Measurements from ENCODE around the gene CLDN25. TPM values are rescaled to one million over a fixed set of nuclear protein-coding genes. Genes with fewer than 3 reads are reported as not detected.

The CLDN25 gene
- total RNA-seq, 2 donors from 2014 or later: not detected

DNA sequence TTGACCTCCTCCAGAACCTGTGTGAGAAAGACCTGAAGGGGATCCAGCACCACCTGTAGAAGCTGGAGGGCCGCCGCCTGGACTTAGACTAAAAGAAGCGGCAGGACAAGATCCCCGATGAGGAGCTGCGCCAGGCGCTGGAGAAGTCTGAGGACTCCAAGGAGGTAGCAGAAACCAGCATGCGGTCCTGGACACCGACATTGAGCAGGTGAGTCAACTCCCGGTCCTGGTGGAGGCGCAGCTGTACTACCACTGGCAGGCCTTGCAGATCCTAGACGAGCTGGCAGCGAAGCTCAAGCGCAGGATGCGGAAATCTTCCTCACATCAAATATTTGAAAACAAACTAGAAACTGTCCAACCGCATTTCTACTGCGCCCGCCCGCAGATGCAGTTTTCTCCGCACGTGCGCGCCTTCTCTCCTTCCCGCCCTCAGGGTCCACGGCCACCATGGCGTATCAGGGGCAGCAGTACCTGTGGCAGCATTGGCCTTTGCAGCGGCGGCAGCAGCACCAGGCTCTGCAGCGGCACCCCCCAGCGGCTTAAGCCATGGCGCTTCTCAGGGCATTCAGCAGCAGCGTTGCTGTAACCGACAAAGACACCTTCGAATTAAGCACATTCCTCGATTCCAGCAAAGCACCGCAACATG, 10.2 kb downstream of the CLDN25 start:
- H3K27me3 ChIP-seq (replicated peaks; ENCODE audit: insufficient read depth): no peaks in the 10 kb centered on the region
- no peaks in the 10 kb centered on the region for H3K4me1 ChIP-seq (replicated peaks)
- H3K9me3 ChIP-seq: no peaks in the 10 kb centered on the region
- H3K4me3 ChIP-seq: no peak overlapping the region
- no peak for TF ChIP-seq POLR2A (IDR thresholded peaks at IDR 0.05)
- TF ChIP-seq, protein P1, sequence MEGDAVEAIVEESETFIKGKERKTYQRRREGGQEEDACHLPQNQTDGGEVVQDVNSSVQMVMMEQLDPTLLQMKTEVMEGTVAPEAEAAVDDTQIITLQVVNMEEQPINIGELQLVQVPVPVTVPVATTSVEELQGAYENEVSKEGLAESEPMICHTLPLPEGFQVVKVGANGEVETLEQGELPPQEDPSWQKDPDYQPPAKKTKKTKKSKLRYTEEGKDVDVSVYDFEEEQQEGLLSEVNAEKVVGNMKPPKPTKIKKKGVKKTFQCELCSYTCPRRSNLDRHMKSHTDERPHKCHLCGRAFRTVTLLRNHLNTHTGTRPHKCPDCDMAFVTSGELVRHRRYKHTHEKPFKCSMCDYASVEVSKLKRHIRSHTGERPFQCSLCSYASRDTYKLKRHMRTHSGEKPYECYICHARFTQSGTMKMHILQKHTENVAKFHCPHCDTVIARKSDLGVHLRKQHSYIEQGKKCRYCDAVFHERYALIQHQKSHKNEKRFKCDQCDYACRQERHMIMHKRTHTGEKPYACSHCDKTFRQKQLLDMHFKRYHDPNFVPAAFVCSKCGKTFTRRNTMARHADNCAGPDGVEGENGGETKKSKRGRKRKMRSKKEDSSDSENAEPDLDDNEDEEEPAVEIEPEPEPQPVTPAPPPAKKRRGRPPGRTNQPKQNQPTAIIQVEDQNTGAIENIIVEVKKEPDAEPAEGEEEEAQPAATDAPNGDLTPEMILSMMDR (IDR thresholded peaks at IDR 0.05): no peak
- no peak for TF ChIP-seq POLR2AphosphoS5 (IDR thresholded peaks at IDR 0.05)
- 76% methylated on average over 33 of the region's 35 CpGs for WGBS
- intact Hi-C loops (cut with DNase I): no loop called here
- DNase-seq (ENCODE audit: low spot score): no peak
- H3K27ac ChIP-seq: no peak overlapping the region
- H3K36me3 ChIP-seq: no peaks in the 10 kb centered on the region

- 69% methylated on average over 3 of the region's 3 CpGs for WGBS
- intact Hi-C loops (cut with DNase I): no loop called here
- peak; percentile 66 for DNase-seq (ENCODE audit: low spot score)
Measured at GRCh38 chr11:113796663-113797259, 17.2 kb downstream of the CLDN25 start.

GRCh38 chr11:113802621-113803020, 23.0 kb downstream of the CLDN25 start:
- no peaks in the 10 kb centered on the region for H3K4me1 ChIP-seq (replicated peaks)
- H3K27me3 ChIP-seq (replicated peaks; ENCODE audit: insufficient read depth): no peaks in the 10 kb centered on the region
- no peak overlapping the region for H3K4me3 ChIP-seq
- H3K27ac ChIP-seq: no peak overlapping the region
- peaks cover 3 to 5% of the 10 kb centered on the region in 2 donors for H3K36me3 ChIP-seq
- no peak for DNase-seq (ENCODE audit: low spot score)
- intact Hi-C loops (cut with DNase I): no loop called here
- no peaks in the 10 kb centered on the region for H3K9me3 ChIP-seq
- TF ChIP-seq POLR2A (IDR thresholded peaks at IDR 0.05) (no peak), POLR2AphosphoS5 (IDR thresholded peaks at IDR 0.05) (no peak)
- TF ChIP-seq, protein P1 (IDR thresholded peaks at IDR 0.05): no peak

More at GRCh38 chr11:113796663-113797259, 17.2 kb downstream of the CLDN25 start:
- Histone ChIP-seq H3K27me3 (replicated peaks; ENCODE audit: insufficient read depth) (no peaks in the 10 kb centered on the region), H3K36me3 (peaks cover 0 to under 1% of the 10 kb centered on the region in 2 donors), H3K4me1 (replicated peaks) (no peaks in the 10 kb centered on the region), H3K27ac (no peak overlapping the region), H3K9me3 (no peaks in the 10 kb centered on the region), H3K4me3 (no peak overlapping the region)
- TF ChIP-seq, protein P1 (IDR thresholded peaks at IDR 0.05): peak; percentile 19 to 59 (median 55)
- TF ChIP-seq POLR2AphosphoS5 (IDR thresholded peaks at IDR 0.05) (peak; percentile 26), POLR2A (IDR thresholded peaks at IDR 0.05) (no peak)

GRCh38 chr11:113805640-113806039, 26.0 kb downstream of the CLDN25 start:
- Histone ChIP-seq H3K36me3 (peaks cover 3 to 5% of the 10 kb centered on the region in 2 donors), H3K4me3 (no peak overlapping the region), H3K9me3 (no peaks in the 10 kb centered on the region), H3K4me1 (replicated peaks) (no peaks in the 10 kb centered on the region), H3K27ac (no peak overlapping the region), H3K27me3 (replicated peaks; ENCODE audit: insufficient read depth) (no peaks in the 10 kb centered on the region)
- no peak for TF ChIP-seq POLR2AphosphoS5 (IDR thresholded peaks at IDR 0.05)
- no peak for TF ChIP-seq POLR2A (IDR thresholded peaks at IDR 0.05)
- TF ChIP-seq, protein P1 (IDR thresholded peaks at IDR 0.05): no peak
- intact Hi-C loops (cut with DNase I): no loop called here
- DNase-seq (ENCODE audit: low spot score): no peak

DNA sequence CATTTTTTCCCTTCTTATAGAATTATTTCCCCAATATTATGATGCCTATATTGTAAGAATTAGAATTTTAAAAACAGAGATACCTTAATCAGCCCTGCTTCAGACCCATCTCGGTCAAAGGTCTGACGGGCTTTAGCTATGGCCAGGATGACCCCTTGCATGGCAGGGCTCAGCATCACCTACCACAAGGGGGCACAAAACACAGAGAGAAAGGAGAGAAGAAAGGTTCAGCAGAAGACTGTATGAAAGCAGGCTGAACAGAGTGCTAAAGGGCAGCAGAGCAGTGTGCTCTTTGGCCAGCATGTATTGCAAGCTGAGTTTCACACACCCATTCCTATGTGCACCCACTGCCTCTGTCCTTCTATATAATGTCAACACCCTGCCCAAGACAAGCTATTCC, 26.8 kb downstream of the CLDN25 start:
- no peaks in the 10 kb centered on the region for H3K4me1 ChIP-seq (replicated peaks)
- peaks cover 3 to 5% of the 10 kb centered on the region in 2 donors for H3K36me3 ChIP-seq
- H3K9me3 ChIP-seq: no peaks in the 10 kb centered on the region
- no peak overlapping the region for H3K27ac ChIP-seq
- DNase-seq (ENCODE audit: low spot score): no peak
- intact Hi-C loops (cut with DNase I): no loop called here
- TF ChIP-seq POLR2A (IDR thresholded peaks at IDR 0.05) (no peak), POLR2AphosphoS5 (IDR thresholded peaks at IDR 0.05) (no peak)
- TF ChIP-seq, protein P1 (IDR thresholded peaks at IDR 0.05): peak in 2 of 4 experiments; percentile 10 to 25
- H3K27me3 ChIP-seq (replicated peaks; ENCODE audit: insufficient read depth): no peaks in the 10 kb centered on the region
- H3K4me3 ChIP-seq: no peak overlapping the region
- 97% methylated on average over 2 of the region's 2 CpGs for WGBS
